Transverse colon (tissue), 4 donors: ENCODE results near the gene C1orf50.

Experiments used
- CTCF ChIP-seq, 5 experiments: fragments of 200-600 bp in 3 of 5; fragments of 450-650 bp in 2 of 5; sonication (generic) in 3 of 5; IDR thresholded peaks; 1 replicate in 2 of 5; 2 replicates in 3 of 5; pipeline ENCODE4 v1.5.1; 2016 to 2017; ENCODE audit warnings: antibody characterized with exemption in 5 of 5, inconsistent platforms in 3 of 5, mild to moderate bottlenecking in 2 of 5, moderate library complexity in 1 of 5
- EP300 ChIP-seq: sonication (generic); formaldehyde crosslinking; IDR thresholded peaks from one replicate; pipeline ENCODE4 v1.6.1; 2017; ENCODE audit warnings: antibody characterized with exemption, low read depth
- POLR2A ChIP-seq: fragments of 450-650 bp; IDR thresholded peaks from one replicate; pipeline ENCODE4 v1.6.1; 2016; ENCODE audit warnings: antibody characterized with exemption, mild to moderate bottlenecking, moderate library complexity
- POLR2AphosphoS5 ChIP-seq, 3 donors: sonication (generic); formaldehyde crosslinking; IDR thresholded peaks; one replicate each; pipeline ENCODE4 v1.6.1; 2016; ENCODE audit warnings: antibody characterized with exemption in 3 of 3

DNA sequence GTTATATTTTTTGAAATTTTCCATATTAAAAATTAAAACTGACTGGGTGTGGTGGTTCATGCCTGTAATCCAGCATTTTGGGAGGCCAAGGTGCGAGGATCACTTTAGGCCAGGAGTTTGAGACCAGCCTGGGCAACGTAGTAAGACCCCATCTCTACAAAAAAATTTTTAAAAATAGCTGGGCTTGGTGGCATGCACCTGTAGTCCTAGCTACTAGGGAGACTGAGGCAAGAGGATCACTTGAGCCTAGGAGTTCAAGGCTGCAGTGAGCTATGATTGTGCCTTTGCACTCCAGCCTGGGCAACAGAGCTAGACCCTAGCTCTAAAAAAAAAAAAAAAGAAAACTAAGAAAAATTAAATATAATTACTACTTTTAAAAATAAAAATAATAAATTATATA, 54.6 kb downstream of the C1orf50 start:
- TF ChIP-seq CTCF (IDR thresholded peaks at IDR 0.05): no peak
- TF ChIP-seq POLR2A: no peak
- TF ChIP-seq EP300: no peak
- TF ChIP-seq POLR2AphosphoS5 (IDR thresholded peaks at IDR 0.05): no peak
